Breast epithelium (tissue), 3 donors: ENCODE data around the gene APELA.

Experiments
- CTCF ChIP-seq, 3 donors: fragments of 450-650 bp; IDR thresholded peaks; one replicate each; pipeline ENCODE4 v1.5.1; 2016 to 2017; ENCODE audit warnings: antibody characterized with exemption in 3 of 3, mild to moderate bottlenecking in 3 of 3, moderate library complexity in 3 of 3
- POLR2AphosphoS5 ChIP-seq, 3 donors: sonication (generic); formaldehyde crosslinking; IDR thresholded peaks; one replicate each; pipeline ENCODE4 v1.6.1; 2017; ENCODE audit warnings: antibody characterized with exemption in 3 of 3

- no peak for TF ChIP-seq CTCF (IDR thresholded peaks at IDR 0.05)
- no peak for TF ChIP-seq POLR2AphosphoS5 (IDR thresholded peaks at IDR 0.05)
Observed at GRCh38 chr4:164902608-164903007, 25.6 kb downstream of the APELA start.
